DMS 273 (cell line): ENCODE results near the gene PRPF31.

Experiments used
- DNase-seq: peaks from one replicate; lab custom pipeline; 2025; ENCODE audit not compliant: unreplicated experiment; lab: John Stamatoyannopoulos, UW

Gene PRPF31

GRCh38 chr19:54106716-54107115 lies 8.8 kb upstream of the PRPF31 start:
- DNase-seq = no peak

GRCh38 chr19:54107876-54108490 lies 7.6 kb upstream of the PRPF31 start:
- DNase-seq = no peak

- no peak for DNase-seq
These were observed 7.1 kb upstream of the PRPF31 start for GRCh38 chr19:54108496-54108895.

- peak; percentile 26 for DNase-seq
These were observed 5.9 kb upstream of the PRPF31 start for GRCh38 chr19:54109651-54110050.

DNA sequence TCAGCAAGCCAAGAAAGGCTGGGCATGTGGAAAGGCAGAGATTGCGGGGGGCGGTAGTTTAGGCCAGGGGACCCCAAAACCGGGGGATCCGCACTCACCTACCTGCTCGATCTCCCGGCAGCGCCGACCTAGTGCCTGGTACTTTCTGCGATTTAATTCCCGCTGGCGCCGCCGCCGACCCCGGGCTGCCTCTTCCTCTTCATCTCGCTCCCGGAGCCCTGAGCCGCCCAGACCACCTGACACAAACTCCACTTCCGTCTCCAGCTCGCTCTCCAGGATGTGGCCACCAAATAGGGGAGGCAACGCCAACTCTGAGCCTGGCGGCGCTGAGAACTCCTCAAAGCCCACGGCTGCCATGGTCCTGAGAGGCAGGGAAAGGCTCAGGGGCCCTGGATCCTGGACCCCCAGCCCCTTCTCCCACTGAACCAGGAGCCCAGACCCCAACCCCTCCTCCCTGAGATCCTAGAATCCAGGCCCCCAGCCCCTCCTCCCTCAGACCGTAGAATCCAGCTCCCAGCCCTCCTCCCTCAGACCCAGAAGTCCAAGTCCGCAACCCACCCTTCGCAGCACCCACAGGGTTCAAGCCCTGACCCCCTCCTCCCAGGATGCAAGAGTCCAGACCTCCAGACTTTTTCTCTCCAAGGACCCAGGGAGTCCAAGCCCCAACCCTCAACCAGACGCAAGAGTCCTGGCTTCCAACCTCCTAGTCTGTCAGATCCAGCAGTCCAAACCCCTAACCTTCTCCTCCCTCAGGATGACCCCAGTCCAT lies 1.0 kb upstream of the PRPF31 start:
- peak; percentile 65 for DNase-seq

DNA sequence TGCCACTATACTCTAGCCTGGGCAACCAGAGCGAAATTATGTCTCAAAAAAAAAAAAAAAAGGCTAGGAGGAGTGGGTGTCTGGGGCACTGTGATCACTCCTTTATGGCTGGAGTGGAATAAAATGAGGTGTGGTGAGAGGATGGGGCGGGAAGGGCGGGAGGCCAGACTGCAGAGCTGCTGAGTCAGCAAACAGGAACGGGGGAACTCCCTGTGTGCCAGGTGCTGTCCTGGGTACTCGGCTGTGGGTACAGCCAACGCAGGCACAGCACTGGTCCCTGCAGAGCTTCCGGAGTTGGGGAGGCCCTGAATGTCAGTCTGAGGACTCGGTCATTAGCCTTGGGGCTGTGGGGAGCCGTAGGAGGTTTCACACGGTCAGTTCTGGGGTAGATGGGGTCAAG lies 5.7 kb downstream of the PRPF31 start:
- DNase-seq = no peak

- DNase-seq = no peak
These were observed 8.1 kb downstream of the PRPF31 start for GRCh38 chr19:54123682-54124081.

GRCh38 chr19:54124393-54124792 lies 8.8 kb downstream of the PRPF31 start:
- no peak for DNase-seq

DNA sequence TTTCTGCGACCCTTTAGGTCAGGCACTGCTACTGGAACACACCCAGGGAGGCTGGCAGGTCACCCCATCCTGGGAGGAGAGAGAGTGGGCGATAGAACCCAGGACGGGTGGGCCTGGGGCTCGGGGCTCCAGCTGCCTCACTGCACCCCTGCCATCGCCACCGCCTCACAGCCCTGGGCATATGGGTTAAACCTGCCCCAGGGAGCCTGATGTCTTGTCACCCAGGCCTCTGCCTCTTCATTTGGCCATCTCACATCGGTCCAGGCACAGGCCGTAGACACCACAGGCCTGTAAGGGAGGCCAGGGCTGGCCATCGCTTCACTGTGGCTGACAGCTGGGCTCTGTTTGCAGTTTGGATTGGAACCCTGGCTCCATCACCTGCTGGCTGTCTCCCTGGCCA lies 10.2 kb downstream of the PRPF31 start:
- no peak for DNase-seq

GRCh38 chr19:54127688-54128440 lies 12.3 kb downstream of the PRPF31 start:
- no peak for DNase-seq

DNA sequence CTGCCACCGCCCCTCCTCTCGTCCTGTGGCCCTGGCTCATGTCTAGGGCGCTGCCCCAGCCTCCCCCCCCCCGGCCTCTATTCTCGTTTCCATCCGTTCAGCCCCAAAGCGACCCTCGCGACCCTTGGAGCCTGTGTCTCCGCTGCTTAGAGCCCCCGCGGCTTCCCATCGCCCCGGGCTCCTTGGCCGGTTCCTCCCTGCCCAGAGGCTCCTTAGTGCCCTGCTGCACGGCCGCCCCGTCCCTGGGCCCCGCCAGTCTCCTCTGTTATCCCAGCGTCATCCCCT lies 12.8 kb downstream of the PRPF31 start:
- no peak for DNase-seq

DNA sequence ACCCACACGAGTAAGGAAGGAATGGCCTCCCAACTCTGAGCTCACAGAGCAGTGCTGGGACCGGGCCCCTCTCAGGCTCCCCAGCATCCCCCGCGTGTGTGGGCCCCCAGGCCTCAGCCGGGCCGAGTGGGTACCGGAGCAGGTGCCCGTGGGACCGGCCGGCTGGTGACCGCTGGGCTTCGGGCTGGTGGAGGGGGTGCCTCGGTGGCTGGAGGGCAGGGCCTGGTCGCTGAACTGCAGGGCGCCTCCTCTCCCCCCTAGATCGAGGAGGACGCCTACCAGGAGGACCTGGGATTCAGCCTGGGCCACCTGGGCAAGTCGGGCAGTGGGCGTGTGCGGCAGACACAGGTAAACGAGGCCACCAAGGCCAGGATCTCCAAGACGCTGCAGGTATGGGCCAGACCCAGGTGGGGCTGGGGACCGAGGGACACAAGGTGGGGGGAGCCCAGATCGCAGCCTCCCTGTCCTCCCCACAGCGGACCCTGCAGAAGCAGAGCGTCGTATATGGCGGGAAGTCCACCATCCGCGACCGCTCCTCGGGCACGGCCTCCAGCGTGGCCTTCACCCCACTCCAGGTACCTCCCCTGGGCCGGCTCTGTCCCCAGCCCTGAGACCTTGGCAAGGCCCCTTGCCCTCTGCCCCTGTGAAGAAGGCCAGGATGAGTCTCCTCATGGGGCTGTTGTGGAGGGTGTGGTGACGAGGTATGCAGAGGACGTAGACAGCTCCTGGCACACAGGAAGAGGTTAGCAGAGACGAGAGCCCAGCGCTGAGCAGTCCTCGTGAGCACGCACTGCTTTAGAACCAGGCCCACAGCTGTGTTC lies 13.5 kb downstream of the PRPF31 start:
- no peak for DNase-seq

DNA sequence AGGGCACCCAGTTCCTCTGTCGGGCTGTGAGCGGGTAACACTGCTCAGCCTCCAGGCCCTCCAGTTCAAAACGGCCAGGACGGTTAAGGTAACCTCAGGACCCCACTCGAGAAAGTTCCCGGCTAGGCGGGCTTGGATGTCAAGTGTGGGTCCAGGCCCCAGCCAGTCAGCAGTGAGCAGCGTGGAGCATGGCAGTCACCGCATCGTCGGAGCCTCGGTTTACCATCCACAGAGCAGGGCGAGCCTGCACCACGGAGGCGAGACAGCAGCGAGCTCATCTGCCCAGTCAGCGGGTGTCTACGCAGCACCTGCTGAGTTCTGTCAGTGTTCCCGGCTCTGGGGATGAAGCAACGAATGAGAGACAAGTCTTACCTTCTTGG lies 14.1 kb downstream of the PRPF31 start:
- DNase-seq = no peak

- peak; percentile 26 for DNase-seq
These were observed 17.9 kb downstream of the PRPF31 start for GRCh38 chr19:54133312-54133956.

DNA sequence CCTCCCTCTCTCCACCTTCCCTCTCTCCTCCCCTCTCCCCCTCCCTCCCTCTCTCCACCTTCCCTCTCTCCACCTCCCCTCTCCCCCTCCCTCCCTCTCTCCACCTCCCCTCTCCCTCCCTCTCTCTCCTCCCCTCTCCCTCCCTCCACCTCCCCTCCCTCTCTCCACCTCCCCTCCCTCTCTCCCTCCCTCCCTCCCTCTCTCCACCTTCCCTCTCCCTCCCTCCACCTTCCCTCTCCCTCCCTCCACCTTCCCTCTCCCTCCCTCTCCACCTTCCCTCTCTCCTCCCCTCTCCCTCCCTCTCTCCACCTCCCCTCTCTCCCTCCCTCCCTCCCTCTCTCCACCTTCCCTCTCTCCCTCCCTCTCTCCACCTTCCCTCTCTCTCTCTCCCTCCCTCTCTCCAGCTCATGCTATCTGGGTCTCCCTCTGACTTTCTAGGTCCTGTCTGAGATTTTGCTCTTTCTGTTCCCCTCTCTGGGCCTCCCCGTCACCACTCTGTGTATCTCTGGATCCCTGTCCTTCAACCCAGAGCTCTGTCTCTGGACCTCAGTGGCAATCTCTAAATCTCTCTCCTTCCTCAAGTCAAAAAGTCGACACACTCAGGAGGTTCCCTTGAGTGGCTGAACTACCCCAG lies 18.5 kb downstream of the PRPF31 start:
- no peak for DNase-seq

DNA sequence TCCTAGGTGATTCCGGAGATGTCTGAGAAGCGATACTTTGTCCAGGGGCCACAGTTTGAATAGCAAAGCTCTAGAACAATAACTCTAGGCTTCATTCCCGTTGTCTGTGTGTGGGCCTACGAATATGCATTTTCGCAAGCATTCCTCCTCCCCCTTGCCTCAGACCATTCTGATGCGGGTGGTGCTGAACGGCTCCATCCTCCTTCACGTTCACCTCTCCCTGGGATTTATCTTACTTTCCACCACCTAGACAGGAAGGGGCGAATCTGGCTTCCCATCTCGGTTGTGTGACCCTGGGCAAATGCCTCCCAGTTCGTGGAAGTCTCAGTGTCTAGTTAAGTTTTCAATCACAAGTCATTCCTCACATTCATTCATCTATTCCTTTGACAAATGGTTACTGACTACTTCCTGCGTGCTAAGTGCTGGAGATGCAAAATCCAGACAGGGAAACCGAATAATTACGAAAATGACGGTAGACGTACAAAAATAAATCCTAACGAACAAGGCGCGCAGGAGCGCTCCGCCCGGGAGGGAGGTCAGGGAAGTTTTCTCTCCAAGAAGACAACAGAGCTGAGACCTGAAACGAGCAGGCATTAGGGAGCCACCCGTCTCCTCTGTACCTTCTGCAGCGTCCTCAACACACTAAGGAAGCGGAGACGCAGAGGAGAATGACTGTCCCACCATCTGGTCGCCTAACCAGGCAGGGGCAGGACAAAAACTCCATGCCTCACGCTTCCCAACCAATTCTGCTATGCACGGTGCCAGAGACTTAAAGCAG lies 20.7 kb downstream of the PRPF31 start:
- peak; percentile 83 for DNase-seq

DNA sequence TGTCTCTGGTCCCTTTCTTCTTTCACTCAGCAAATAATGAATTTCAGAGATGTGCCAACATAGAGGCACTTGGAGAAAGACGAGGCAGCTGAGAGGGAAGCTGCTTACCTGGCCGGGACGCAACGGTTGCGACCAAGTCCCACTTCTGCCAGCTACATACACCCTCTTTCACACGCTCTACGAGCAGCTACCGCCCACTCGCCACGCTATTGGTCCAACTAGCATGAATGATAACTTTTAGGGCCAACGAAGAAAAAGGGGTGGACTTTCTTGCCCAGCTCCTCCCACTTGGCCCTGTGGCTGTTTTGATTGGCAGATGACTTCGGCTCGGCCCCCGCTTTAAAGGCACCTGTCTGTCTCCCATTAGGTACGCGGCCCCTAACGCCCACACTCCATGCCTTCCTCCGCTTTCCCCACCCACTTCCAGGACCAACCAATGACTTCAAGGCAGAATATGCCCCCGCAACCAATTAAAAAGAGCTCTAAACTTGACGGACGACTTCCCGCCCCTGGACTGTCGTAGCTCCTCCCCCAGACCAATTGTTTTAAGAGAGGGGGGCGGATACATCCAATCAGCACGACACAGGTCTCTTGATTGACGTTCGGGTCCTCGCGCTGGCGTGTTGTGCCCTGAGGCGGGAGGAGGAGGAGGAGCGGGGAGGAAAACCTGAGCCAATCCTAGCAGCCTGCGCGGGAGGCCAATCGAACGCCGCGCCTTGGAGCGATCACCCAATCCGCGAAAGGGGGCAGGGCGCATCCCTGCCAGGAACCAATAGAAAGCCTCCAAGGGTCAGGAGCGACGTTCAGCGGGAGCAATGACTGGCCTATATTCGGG lies 21.5 kb downstream of the PRPF31 start:
- DNase-seq = peak; percentile 100

DNA sequence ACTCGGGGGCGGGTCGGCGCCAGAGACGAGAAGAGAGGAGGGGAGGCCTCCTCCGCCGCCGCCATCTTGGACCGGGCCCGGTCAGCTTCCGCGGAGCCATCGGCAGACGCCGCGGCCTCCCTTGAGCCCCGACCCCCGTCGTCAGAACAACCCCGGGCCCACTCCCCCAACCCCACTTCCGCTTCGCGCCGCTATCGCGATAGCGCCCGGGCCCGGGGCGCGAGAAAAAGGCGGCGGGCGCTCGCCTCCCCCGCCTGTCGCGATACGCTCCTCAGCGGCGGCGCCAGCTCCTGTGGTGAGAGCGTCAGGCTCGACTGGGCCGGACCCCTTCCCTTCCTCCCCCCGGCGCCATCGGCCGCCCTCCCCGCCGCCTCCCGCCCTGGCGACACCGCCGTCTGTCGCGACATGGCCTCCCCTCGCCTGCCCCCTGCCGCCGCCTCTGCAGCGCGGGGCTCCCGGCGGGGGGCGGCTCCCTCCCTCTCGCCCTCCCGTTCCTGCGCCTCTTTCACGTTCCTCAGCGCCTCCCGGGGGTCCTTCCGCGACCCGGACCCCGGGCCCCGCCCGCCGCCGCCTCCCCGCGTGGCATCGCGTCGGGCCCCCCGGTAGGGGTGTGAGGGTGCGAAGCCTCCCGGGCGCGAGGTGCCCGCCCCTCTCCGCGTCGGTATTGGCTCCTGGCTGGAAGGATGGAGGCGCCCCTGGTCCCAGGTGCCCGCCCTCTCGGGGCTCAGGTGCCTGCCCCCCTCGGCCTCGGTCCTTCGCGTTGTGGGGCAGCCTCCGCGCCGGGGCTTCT lies 22.3 kb downstream of the PRPF31 start, which contains the start of gene CNOT3:
CNOT3 (plus strand) TSS at position 64 of the 790 bp plus-strand sequence. CDS start 5,217 bp downstream, outside the sequence.
- peak; percentile 54 for DNase-seq
